ENCODE results near the gene DDX17.
A peak's percentile ranks its signal among the peaks of the same experiment; 100 is the strongest.
"Not testable (repeated sequence)": the region's sequence is repeated elsewhere in the genome, so short reads cannot be mapped to it uniquely, and the experiment has no call there.

Gene DDX17

DNA sequence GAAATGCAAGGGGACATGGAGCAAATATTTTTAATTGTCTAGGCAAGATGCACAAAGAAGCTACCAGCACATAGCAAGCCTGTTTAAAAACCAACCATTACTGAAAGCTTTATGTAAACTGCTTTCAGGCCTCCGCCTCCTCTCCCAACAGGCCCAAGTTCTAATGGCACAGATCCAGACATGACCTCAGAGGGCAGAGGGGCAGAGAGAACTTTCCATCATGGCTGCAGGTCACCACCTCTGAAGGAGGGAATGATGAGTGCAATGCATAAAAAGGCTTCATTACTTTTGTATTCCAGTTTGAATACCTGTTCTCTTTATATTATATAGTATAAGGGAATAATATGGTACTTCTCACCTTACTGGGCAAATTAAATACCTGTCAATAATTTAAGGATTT lies 15.2 kb downstream of the DDX17 start:
- no peak for DNase-seq

DNA sequence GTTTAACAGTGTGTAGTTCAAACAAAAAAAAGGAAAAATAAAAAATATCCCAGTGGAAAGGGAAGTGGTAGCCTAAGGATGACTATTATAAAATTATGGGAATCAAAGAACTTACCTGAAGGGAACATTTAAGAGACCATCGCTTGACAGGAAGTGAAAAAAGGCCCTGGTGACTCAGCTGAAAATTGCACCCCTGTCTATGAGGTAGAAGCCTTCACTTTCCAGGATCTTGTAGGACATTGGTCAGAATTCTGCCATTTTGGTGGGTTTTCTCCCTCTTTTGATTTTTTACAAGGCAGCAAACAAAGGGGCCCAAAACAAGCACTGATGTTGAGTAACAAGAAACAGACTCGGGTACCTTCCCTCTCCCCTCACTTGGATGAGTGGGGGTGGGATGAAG lies 15.6 kb downstream of the DDX17 start:
- DNase-seq, result no peak

DNA sequence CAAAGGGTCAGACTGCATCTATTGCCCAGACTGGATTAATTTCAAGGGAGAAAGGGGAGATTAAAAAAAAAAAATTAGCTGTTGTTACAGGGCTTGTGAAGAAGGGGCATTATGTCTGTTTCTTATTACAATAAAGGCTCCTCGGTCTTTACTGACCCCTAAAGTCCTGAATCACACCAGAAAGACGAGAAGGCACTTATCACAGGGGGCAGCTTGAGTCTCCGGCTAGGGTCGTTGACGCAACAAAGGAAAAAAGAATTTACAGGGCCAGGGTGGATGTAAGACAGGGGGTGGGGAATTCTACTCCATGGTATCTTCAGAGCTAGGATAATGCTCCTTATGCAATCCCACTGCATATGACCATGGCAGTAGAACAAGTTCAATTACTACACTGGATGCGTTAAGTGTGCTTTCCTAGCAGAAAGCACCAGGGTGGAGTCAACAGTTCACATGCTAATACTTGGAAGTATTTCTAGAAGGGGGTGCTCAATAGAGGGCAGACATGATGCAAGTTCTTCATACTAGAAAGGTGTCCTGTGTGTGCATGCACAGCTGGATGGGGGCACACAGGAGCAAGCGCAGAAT lies 16.5 kb downstream of the DDX17 start:
- no peak for DNase-seq

DNA sequence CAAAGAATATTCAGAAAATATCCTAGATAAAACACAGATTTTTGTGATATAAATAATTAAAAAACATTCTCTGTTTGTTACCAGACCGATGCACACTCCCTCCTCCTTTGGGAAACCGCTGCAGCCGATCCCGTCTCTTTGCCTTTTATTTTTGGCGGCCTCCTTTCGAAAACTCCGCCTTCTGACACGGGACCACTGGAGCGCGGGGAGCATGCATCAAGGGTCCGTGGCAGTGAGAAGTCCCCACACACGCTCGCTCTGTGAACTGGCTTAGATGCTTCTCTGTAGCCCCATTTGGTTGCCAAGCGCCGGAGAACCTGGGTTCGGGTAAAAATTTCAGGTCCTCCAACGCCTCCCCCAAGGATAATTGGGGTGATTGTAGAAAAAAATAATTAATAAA lies 17.0 kb downstream of the DDX17 start:
- DNase-seq, result no peak

DNA sequence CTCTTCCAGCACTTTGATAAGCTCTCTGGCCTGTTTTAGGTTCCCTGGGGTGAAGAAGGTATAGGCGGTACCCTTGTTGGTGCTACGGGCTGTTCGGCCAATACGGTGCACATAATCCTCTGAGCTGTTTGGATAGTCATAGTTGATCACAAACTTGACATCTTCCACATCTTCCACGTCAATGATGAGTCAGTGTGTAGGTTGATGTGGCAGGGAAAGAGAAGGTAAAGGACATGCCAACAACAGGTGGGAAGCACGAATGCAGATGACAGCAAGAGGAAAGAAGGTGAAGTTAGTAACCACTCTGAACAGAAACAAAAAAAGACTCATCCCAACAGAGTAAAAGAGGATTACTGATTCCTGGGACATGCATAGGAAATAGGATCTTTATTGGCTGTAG lies 18.2 kb downstream of the DDX17 start:
- DNase-seq, result no peak

DNA sequence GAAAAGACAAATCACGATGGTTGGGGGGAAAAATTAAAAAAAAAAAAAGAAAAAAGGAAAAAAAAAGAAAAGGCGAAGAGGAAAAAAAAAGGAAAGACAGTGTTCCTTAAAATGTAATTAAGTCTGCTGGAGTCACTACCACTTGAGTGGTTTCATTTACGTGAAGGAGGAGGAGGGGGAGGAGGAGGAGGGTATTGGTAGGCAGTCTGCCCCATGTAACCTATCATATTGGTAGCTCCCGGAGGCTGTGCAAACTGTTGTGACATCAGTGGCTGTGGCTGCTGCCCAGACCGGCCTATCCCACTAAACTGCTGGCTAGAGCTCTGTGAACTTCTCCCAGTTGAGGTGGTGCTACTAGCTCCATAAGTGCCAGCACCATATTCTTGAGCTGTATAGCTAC lies 20.3 kb downstream of the DDX17 start:
- peak; percentile 24 for DNase-seq

DNA sequence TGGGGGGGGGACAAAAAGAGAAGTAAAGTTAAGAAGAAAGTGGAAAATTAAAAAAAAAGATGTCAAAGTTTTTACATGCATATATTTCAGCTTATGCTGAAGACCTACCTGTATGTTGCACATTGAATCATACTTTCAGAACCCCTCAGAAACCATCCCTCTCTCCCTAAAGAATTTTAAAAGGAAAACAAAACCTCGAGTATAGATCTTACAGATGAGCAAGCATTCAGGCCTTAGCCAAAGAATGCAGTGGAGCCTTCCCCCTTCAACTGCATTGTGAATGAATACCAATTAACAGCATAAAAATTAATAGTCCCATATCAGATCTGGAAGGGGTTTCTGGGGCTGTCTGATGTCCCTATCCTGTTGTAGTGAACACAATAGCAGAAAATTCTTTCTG lies 21.9 kb downstream of the DDX17 start:
- no peak for DNase-seq

DNA sequence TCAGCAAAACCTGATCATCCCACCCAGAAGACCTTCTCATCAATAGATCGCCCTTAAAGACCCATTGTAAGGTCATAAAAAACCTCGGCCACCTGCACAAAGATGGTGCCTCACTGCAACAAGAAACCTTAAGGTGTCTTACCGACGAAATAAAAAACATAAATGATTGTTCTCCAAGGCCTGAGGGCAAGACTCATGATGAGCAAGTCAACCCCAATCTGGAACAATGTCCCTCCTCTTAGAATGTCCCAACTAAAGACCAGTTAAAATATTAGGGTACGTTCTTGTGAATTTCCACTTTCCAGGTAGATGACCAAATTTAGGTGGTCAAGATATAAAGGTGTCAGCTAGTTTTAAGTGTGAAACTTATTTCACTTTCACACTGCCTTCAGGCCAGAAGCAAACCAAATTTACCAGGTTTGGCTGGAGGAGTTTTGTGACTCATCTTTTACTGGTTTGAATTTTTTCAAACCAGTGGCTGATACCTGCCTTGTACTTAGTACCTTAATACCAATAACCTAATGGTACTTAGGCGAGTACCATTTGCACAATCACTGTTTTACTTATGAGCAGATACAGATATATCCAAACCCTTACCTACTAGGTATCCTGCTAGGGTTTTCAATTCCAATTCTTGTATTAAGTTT lies 23.3 kb downstream of the DDX17 start:
- DNase-seq, result no peak

DNA sequence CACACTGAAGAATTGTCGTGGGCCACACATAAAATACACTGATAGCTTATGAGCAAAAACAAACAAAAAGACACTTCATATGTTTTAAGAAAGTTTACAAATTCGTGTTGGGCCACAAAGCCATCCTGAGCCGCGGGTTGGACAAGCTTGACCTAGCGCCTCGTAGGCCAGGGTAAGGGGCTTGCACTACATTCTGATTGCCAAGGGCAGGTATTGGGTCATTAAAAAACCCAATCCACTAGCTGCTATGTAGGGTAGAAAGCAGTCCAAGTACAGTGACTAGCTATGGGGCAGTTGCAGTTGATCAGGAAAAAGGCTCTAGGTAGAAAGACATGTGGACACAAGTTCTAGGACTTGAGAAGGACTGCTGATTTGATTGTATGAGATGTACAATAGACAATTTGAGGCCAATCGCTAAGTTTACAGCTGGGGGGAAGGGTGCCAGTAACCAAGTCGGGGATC lies 24.2 kb downstream of the DDX17 start:
- no peak for DNase-seq

DNA sequence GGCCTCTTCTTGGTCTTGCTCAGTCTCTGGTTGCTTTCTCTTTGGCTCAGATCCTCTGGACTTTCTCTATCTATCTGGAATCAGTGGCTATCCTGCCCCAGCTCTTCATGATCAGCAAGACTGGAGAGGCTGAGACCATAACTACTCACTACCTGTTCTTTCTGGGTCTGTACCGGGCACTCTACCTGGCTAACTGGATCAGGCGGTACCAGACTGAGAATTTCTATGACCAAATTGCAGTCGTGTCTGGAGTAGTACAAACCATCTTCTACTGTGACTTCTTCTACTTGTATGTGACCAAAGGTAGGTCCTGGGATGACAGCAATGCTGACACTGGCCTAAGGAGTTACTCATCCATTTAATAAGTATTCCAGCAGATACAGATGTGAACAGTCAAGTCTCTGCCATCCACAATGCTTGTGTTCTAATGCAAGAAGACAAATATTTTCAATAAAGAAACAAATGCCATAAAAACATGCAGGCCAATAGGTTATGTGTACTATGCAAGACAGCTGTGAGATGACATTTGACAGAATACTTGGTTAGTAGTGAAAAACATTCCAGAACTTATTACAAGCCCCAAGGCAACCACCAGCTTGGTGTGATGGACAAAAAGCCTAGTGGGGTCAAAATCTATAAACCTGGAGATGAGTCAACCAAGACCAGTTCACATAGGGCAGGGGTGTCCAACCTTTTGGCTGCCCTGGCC lies 24.8 kb downstream of the DDX17 start:
- no peak for DNase-seq

DNA sequence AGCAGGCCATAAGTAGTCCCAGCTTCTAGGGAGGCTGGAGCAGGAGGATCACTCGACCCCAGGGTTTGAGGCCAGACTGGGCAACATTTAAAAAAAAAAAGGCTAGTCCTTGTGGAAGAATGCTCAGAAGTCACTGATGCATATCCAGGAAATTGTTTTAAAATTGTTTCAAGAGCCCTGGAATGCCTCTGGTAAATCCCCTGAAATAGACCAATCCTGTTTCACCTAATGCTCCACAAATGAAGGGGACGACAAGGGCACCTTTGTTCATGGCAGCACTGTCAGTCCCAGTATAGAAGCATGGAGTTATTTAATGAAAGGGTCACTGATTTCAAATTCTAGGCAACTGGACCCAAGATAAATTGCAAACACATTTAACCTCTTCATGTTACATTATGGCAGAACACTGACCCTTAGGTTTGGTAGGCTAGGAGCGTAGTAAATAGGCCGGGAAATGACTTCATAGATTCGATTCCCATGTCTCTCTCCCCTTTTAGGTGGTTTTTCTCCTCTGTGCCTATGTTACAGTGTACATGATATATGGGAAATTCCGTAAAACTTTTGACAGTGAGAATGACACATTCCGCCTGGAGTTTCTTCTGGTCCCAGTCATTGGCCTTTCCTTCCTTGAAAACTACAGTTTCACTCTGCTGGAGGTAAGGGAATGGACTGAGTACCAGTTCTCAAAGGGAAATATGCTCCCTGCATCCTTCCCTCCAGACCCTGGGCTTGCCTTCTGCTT lies 26.8 kb downstream of the DDX17 start:
- no peak for DNase-seq

DNA sequence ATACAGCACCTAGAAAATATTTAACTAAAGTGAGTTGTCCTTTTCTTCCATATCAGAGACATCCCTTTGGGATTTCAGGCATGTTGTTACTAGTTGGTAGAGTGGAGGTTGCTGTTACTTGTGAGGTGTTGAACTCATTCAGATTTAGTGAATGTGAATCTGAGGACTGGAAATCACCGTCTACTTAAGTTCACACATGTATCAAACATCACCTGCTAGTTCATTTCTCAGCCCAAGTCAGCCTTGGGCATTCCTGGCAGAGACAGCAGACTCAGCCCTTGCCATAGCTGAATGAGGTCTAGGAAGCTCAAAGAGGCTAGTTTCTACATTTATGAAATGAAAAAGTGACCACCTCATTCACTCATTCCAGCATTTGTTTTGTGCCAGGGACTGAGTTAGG lies 28.5 kb downstream of the DDX17 start:
- DNase-seq, result no peak

DNA sequence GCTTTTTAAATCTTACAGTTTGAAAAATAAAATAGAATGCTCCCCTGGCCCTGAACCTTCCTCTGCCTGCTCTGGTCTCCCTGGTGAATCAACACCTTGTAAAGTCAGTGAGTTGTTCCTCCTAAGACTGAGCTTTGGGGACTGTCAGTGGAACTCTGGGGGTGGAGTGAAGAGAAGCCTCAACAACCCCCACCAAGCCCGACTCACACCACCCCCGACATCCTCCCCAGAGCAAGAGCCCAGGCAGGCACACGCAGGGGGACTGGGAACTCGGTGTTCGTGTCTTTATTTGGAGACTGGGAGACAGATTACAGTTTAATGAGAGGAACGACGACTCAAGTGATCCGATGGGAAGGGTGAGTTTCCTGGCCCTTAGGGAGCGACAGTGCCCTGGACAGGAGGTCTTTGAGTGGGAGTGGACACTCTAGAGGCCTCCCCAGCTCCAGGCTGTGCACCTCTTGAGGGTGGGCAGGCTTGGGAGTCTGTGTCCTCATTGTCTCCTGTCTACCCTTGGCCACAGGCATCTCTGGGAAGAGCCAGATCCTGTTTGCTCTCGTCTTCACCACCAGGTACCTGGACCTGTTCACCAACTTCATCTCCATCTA lies 32.0 kb downstream of the DDX17 start:
- DNase-seq, result no peak

DNA sequence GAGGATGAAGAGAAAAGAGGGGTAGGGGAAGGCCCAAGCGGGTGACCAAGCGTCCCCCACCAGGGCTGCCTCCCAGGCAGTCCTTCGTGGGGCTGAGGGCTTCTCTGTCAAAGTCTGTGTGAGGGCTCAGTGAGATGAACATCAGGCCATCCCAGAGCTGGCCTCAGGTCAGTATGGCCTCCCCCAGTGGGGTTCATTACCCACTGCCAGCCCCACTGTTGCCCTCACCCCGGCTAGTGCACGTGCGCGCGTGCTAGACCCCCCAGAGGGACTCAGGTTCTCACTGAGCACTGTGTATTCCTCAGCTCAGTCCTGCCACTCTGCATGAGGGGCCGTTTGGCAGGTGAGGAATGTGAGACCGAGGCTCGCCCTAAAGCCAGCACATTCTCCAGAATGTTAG lies 34.9 kb downstream of the DDX17 start:
- no peak for DNase-seq

DNA sequence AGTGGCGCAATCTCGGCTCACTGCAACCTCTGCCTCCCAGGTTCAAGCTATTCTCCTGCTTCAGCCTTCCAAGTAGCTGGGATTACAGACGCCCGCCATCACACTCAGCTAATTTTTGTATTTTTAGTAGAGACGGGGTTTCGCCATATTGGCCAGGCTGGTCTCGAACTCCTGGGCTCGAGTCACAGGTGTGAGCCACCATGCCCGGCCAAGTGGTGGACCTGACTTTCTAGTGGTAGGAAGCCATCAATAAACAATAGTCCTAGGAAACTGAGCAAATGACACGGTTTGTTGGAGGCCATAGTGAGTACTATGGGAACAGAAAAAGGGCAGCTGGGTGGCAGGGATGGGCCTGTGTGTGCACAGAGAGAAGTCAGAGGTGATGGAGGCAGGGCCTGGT lies 35.9 kb downstream of the DDX17 start:
- DNase-seq, result not testable (repeated sequence)

DNA sequence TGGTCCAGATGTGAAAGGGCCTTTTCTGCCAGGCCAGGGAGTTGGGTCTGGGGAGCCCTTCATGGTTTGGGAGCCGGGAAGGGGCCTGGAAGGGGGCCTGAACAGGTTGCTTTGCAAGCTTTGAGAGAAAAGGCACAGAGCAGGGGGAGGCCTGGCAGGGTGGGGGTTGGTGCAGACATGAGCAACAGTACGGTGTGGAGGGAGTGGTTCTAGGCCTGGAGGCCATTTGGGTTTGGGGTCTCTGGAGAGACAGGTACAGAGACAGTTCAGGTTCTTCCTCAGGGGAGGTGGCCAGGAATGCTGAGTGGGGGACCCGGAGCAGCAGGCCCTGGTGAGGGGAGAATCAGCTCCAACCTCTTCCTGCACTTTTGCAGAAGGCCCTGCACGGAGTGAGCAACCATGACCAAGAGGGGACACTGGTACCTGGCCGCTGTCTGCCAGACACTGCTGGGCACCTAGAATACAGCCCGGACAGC lies 36.8 kb downstream of the DDX17 start:
- no peak for DNase-seq

DNA sequence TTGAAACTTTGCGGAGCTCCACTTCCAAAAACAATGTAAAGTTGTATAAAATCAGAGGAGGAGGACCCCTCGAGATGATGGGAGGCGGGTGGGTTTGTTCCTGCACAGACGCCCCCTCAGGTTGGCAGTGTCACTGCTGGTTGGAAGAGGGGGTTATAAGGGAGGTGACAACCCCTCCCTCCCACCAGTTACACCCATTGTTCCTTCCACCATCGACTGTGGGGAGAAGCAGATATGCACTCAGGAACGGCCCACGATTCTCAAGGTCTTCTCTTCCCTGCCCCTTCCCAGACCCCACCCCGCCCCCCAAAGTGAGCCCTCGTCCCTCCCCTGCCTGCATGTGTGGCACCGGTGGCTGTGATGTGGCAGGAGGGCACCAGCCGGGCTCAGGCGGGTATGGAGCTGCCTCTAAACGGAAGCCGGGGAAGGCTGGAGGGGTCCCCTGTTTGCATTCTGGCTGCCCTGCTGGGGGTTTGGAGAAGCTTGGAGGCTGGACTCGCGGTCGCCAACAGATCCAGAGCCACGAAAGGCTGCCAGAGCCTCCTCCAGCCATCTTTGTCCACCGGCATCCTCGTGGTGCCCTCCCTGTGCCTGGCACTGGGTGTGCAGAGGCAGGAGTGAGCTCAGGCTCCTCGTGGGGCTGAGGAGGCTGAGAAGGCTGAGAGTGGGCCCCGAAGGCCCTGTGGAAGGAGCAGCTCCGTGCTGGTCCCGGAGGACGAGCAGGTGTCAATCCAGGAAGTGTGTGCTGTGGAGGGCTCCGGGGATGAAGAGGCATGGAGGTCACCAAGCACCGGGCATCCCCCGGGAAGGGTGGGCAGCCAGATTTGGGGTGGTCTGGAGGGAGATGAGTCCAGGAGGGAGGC lies 37.4 kb downstream of the DDX17 start:
- no peak for DNase-seq

DNA sequence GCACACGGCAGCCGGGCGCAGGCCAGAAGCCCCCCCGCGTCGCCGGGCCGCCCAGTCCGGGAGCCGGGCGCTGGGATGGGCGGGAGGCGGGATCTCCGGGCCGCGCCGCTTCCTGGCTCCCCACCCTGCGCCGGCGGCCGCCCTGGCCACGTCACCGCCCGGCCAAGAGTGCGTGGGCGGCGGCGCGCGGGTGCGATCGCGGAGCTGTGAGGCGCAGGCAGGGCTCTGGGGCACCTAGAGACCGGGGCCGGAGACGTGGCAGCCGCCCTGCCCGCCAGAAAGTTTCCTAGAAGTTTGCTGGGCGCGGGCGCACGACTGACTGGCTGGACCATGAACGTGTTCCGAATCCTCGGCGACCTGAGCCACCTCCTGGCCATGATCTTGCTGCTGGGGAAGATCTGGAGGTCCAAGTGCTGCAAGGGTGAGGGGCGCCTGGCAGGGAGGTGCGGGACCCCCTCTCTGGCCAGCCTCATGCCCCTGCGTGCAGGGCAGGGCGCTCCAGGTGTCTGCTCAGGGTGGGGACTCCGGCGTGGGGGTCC lies 38.1 kb downstream of the DDX17 start, which contains the start of gene KDELR3:
Gene KDELR3, plus strand, starts transcription at position 193 of the 539 bp plus-strand sequence. Its CDS starts 138 bp downstream, at position 331.
- DNase-seq, result peak; percentile 70

DNA sequence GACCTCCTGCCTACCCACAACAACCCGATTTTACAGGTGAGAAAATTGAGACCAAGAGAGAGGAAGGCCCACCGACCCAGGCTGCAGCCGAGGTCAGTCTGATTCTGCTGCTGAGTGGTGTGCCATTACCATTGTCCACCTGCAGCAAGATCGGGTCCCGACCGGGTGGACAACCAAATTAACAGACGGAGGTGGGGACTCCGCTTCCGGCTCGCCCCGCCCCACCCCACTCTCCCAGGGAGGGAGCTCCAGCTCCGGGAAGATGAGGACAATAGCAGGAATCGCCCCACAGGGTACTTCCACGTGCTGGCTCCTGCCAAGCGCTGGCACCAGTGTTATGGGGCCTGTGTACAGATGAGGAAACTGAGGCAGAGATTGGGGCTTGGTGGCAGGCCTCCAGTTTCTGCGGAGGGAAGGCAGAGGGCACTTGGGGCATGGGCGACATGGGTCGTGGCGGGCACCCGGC lies 38.6 kb downstream of the DDX17 start:
- DNase-seq, result no peak

DNA sequence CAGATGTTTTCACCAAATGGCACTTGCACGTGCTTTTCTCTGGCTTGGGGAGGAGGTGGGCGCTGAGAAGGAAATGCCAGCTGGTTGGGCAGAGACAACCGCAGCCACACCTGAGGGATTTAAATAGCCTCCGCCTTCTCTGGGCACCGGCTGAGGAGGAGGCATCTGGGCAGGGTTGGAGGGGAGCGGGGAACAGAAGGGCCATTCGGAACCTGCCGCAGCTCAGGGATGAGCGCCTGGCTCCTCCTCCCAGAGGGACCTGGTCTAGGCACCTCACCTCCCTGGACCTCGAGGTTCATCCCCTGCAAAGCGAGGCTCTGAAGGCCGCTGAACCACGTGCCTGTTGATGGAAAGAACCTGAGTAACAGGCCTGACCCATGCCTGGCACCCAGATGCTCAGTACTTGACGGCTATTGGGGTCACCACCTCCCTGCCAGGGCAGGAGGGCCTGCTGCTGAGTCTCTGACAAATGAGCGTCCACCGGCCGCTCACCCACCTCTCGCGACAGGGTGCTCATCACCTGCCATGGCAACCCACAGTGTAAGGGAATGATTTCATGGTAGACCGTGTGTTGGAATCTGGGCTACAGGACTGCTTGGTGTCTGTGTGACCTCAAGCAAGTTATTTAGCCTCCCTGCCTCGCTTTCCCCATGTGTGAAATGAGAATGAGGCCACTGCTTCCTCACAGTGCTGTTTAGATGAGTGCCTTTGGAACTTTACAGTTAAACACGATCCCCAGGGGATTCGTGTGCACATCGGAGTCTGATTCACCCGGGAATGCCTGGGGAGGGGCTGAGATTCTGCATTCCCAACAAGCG lies 40.2 kb downstream of the DDX17 start:
- DNase-seq, result no peak
